ENCODE results near the gene EBLN1. TPM values are rescaled to one million over a fixed set of nuclear protein-coding genes. Genes with fewer than 3 reads are reported as not detected.

The EBLN1 gene
- total RNA-seq, 1 experiment from 2014 or later = not detected

DNA sequence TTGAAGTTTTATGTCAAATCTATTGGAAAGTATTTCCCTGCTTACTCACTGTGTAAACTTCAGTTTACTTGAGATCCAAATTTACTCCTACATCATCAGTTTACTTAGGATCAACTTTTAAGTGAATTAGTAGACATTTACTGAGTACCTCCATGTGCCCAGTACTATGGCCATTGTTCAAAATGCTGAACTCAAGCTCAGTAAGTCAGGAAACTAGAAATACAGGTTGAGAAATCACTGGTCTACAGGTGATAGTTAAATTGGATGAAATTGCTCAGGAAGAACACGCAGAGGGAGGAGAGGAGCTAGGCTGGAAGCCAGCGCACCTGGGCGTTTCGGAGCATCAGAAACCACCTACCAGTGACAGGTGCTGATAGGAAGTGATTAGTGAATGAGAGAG, 25.5 kb upstream of the EBLN1 start:
- no peaks in the 10 kb centered on the region; the same call in 1 of the 2 replicates for H3K27me3 ChIP-seq (ENCODE audit: insufficient read depth, low read length)
- Mint-ChIP-seq H3K27ac (no peak overlapping the region), H3K4me1 (peaks cover 0 to 7% of the 10 kb centered on the region in 2 experiments; a peak in 2 of 4 replicates), H3K4me3 (no peak overlapping the region), H3K36me3 (ENCODE audit: insufficient read depth in 1 of 3, low read depth in 3 of 3) (no peaks in the 10 kb centered on the region), H3K27me3 (ENCODE audit: low read depth) (peaks cover 17% of the 10 kb centered on the region), H3K9me3 (peaks cover 0 to 4% of the 10 kb centered on the region in 2 experiments; a peak in 1 of 5 replicates)
- H3K4ac ChIP-seq (ENCODE audit: low read depth, low read length) = no peak overlapping the region
- no peak overlapping the region for H3K18ac ChIP-seq (ENCODE audit: insufficient read length, low read depth, low read length)
- no peak overlapping the region for H3K4me2 ChIP-seq (ENCODE audit: insufficient read depth, insufficient read length, low read length)
- no peaks in the 10 kb centered on the region; the same call in 1 of the 2 replicates for H3K4me1 ChIP-seq (ENCODE audit: insufficient read depth, low read length)
- no peak overlapping the region for H2BK120ac ChIP-seq (ENCODE audit: low read depth, low read length, poor library complexity, severe bottlenecking)
- H3T11ph ChIP-seq (ENCODE audit: low read length) = no peak overlapping the region
- no peaks in the 10 kb centered on the region for H3K23me2 ChIP-seq (ENCODE audit: insufficient read length, low read depth, low read length, poor library complexity, severe bottlenecking)
- WGBS (ENCODE audit: extremely low coverage, insufficient read length, low lambda C conversion rate) = no CpG with 5 or more reads among the region's 4 CpGs
- no peak for DNase-seq
- no peak overlapping the region for H3K14ac ChIP-seq (ENCODE audit: insufficient read depth, low read length)
- H2BK15ac ChIP-seq (ENCODE audit: low read depth, low read length) = no peak overlapping the region
- no peaks in the 10 kb centered on the region for H3K79me2 ChIP-seq (ENCODE audit: insufficient read depth, low read length)
- TF ChIP-seq CTCF (conservative IDR thresholded peaks at IDR 0.05) = no peak
- H4K5ac ChIP-seq (ENCODE audit: insufficient read length, low read depth, low read length) = no peak overlapping the region
- no peak overlapping the region for H2BK20ac ChIP-seq (ENCODE audit: low read depth, low read length, poor library complexity, severe bottlenecking)
- H3K56ac ChIP-seq (ENCODE audit: insufficient read length, low read depth, low read length) = no peak overlapping the region
- no peak overlapping the region for H2BK12ac ChIP-seq (ENCODE audit: insufficient read length, low read depth, low read length)
- no peak overlapping the region for H3K9ac ChIP-seq (ENCODE audit: extremely low read depth, insufficient read length, low read length)
- H4K91ac ChIP-seq (ENCODE audit: insufficient read length, low read depth, low read length) = no peak overlapping the region
- no peaks in the 10 kb centered on the region for H3K79me1 ChIP-seq (ENCODE audit: insufficient read depth, low read depth, low read length, poor library complexity, severe bottlenecking)
- no peak overlapping the region for H2AFZ ChIP-seq (ENCODE audit: low read length)
- H2AK5ac ChIP-seq (ENCODE audit: insufficient read length, low read length) = no peak overlapping the region
- no peaks in the 10 kb centered on the region for H3K9me3 ChIP-seq (ENCODE audit: control insufficient read depth, low read depth, low read length)
- H3K23ac ChIP-seq (ENCODE audit: insufficient read length, low read depth, low read length) = no peak overlapping the region
- H2BK5ac ChIP-seq (ENCODE audit: insufficient read length, low read length) = no peak overlapping the region
- no peaks in the 10 kb centered on the region for H4K20me1 ChIP-seq (ENCODE audit: control insufficient read depth, insufficient read depth, insufficient read length)
- no peak overlapping the region for H3K27ac ChIP-seq (ENCODE audit: insufficient read length, low read depth, low read length)
- H4K8ac ChIP-seq (replicated peaks; ENCODE audit: insufficient read length, low read depth, low read length) = no peak overlapping the region

Measured in H9 (cell line).